Embryonic facial prominence (tissue), 1 donor: ENCODE results near the gene CENPX.

ENCODE experiments used
- DNase-seq: peaks from one replicate; pipeline ENCODE4 v3.0.0-alpha.2; 2016; ENCODE audit errors: extremely low spot score

Gene CENPX

DNA sequence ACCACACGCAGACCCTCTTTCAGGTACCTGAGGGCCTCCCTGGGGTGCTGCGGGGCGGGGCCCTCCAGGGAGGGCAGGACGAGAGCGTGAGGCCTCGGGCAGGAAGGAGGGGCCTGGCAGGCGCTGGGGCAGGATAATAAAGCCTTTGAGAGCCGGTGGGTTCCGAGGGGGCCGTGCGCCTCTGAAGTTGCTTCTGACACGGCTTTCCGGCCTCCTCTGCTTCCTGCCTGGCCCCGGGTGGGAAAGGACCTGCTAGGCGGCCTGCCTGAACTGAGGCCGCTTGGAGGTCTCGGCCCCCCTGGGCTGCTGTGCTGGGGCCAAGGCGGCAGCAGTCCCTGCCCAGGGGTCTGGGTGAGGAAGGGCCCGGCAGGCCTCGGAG is 10.4 kb downstream of the CENPX start:
- DNase-seq, result no peak

DNA sequence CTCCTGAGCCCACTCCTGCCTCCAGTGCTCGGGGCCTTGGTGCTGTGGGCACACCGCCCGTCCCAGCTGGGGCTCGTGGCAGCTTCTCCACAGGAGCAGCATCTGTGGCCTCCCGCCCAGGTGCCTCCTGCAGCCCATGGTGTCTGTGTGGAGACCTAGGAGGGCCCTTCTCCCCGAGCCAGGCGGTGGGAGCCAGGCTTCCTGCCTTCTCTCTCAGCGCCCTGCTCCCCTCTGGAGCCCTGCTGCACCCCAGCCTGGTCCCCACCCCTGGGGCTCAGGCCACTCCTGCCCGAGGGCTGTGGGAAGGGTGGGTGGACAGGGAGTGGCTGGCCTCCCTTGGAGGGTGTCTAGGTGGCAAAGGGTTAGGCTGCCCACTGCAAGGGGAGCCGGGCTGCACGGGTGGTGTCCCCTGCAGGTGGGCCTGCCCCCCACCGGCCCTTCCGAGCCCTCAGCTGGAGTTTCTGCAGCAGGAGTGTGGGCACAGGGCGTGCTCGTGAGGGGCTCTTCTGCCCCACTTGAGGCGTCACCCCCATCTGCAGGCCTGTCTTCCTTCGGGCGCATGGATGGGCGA is 11.0 kb downstream of the CENPX start:
- no peak for DNase-seq

DNA sequence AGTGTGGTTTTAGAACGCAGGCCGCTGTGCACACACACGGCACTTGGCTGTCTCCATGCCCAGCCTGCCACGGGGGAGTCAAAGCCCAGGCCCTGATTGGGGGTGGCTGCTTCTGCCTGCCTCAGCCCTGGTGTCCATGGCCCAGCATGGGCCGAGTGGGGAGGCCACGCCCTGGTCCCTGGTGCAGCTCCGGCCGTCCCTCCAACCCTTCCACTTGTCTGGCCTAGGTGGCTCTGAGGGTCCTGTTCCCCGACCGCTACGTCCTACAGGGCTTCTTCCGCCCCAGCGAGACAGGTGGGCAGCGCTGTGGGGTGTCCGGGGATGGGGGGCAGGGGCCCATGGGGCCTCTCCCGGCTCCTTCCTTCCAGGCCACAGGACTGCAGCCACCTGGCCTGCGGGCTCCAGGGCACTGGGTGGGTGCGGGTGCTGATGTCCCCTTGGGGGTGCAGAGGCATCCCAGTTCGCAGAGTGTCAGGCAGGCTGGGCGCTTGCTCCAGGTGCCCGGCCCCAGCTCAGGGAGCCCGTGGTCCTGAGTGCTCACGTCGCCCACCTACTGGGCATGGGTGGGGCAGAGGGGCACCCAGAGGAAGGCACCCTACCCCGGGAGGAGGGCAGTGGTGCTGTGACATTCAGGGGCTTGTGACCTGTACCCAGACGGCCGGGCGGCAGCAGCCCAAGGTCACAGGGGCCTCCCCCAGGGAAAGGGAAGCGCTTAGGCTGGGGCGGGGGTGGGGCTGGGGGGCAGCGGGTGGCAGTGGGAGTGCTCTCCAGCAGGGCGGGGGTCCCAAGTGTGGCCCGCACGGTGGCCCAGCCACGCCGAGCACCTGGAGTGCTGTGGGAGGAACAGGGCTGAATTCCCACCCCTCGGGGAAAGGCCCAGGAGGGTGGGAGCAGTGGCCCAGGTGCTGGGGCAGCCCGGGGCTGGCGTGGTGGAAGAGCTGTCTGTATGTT is 11.8 kb downstream of the CENPX start:
- no peak for DNase-seq

DNA sequence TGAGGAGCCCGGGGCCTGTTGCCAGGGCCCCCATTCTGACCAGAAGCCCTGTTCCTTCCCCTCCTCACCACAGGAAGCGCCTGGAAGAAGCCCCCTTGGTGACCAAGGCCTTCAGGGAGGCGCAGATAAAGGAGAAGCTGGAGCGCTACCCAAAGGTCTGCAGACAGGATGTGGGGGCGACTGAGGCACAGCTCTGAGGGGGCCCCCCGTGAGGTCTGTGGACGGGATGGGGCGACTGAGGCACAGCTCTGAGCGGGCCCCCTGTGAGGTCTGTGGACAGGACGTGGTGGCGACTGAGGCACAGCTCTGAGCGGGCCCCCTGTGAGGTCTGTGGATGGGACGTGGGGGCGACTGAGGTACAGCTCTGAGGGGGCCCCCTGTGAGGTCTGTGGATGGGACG is 13.3 kb downstream of the CENPX start:
- no peak for DNase-seq

DNA sequence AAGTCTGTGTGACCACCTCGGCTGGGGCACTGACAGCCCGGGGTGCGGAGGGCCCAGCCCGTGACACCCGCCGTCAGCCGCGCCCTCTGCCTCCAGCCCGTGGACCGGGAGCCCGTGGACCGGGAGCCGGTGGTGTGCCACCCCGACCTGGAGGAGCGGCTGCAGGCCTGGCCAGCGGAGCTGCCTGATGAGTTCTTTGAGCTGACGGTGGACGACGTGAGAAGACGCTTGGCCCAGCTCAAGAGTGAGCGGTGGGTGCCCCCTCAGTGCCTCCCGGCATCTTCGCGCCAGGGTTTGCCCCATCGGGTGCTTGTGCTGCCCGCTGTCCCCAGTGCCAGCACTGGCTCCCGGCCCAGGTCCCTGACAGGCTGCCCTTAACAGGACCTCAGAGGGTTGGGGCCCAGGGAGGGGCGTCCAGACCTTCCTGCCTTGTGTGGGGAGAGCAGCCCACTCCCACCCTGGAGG is 13.7 kb downstream of the CENPX start:
- DNase-seq, result no peak

DNA sequence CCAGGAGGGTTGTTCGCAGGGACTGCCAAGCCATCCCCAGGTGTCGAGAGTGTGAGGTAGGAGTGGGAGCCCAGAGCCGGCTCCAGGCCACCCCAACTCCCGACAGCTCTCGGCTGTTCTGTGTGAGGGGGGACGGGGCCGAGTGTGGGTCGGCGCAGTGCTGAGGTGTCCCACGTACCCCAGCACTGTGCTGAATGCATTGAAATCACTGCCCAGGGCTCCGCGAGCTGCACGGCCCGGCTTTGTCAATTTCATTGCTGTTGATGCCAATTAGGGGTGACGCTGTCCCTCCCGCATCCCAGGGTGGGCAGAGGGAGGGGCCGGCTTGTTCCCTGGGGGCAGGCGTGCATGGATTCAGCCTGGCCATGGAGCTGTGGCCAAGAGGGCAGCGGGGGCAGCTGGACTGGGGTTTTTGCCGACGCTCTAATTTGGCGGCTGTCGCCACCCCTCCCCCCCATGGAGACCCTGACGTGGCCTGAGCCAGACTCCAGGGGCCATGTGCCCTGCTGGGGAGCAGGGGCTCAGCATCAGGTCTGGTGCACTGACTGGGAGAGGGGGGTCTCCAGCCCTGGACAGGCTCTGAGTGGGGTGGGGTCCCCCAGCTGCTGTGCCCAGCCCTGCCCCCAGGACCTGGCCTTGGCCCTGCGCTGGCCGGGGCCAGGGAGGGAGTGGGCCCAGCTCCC is 14.3 kb downstream of the CENPX start:
- no peak for DNase-seq

DNA sequence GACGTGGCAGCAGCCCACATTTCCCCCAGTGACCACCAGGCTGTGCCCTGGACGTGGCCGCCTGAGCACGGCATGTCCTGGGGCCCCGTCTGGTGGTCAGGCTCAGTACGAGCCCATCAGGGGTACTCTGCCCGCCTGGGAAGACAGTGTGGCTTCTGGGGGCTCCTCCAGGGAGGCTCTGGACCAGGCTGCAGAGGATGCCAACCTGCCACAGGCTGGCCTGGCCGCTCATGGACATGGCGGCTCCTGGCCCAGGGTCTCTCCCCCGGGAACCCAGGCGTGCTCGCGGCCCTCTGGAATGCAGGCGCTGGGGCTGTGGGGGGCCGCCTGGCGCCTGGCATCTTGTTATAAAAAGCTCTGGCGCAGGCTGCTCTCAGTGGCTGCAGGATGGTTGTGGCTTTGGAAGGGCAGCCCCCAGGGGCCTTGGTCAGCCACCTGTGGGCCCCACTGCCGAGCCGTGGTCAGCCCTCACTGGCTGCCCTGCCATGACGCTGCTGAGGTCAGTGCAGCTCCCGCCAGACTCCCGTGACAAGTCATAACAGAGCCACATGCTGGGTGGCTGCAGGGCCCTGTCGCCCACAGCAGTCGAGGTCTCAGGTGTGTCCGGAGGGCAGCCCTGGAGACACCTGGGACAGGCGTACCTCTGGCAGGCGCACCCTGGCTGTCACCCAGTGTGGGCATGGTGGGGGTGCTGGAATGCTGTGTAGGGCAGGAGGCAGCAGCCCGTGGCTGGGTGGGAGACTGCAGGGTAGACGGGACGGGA is 15.0 kb downstream of the CENPX start:
- DNase-seq, result no peak

DNA sequence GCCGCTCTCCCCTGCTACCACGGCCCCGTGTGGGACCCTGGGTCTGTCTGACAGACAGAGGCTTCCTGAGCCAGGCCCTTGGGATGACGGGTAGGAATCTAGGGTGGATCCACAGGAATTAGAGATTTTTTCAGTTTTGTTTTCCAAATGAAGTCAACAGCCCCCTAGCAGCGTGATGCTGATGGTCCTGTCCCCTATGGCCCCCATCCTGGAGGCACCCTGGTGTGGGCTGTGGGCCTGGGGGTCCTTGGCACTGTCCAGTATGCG is 15.5 kb downstream of the CENPX start:
- no peak for DNase-seq

DNA sequence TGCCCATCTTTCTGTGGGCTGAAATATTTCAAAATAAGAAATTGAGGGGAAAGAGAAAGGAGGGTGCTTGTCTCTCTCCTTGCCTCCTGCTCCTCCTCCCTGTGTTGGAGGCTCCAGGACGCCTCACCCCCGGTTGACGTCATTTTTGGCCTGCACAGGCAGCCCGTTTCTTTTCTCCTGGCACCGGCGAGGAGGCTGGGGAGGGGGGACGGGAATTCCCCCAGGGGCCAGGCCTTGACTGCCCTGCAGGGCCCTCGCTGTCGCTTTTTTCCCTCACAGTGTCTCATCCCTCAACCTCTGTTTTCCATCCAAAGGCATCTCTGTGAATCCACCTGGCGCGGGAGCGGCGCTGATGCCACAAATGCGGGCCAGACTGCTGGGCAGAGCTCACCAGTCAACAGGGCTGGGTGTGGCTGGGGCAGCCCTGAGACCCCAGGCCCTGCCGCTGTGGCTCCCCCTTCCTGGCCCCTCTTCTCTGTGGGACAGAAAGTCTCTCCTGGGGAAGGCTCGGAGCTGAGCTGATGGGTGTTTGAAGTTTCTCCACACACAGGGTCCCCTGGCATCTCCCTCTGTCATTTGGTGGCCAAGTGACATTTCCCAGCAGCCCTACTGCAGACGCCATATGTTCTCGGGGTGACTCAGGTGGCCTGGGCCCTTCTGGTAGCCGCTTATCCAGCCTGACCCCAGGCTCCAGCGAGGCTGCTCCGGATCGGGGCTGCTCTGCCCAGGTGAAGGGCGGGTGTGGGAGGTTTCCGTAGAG is 16.0 kb downstream of the CENPX start:
- no peak for DNase-seq

DNA sequence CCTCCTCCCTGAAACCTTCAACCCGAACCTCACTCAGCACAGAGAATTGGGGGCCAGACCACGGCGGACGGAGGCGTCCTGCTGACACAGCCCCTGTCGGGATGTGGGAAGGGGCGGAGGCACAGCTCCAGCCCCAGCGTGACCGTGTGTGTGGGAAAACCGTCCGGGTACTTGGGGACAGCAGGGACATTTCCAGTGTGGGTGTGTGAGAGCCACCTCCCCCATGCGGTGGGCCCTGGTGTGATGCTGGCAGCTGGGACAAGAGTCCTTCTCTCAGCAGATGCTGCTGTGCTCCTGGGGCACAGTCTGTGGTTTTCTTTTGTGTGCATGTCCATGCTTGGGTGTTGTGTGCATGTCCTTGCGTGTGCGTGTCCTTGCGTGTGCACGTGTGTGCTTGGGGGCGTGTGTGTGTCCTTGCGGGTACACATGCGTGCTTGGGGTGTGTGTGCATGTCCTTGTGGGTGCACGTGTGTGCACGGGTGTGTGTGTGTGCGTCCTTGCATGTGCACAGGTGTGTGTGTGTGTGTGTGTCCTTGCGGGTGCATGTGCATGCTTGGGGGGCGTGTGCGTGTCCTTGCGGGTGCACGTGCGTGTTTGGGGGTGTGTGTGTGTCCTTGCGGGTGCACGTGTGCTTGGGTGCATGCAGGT is 16.9 kb downstream of the CENPX start:
- no peak for DNase-seq

DNA sequence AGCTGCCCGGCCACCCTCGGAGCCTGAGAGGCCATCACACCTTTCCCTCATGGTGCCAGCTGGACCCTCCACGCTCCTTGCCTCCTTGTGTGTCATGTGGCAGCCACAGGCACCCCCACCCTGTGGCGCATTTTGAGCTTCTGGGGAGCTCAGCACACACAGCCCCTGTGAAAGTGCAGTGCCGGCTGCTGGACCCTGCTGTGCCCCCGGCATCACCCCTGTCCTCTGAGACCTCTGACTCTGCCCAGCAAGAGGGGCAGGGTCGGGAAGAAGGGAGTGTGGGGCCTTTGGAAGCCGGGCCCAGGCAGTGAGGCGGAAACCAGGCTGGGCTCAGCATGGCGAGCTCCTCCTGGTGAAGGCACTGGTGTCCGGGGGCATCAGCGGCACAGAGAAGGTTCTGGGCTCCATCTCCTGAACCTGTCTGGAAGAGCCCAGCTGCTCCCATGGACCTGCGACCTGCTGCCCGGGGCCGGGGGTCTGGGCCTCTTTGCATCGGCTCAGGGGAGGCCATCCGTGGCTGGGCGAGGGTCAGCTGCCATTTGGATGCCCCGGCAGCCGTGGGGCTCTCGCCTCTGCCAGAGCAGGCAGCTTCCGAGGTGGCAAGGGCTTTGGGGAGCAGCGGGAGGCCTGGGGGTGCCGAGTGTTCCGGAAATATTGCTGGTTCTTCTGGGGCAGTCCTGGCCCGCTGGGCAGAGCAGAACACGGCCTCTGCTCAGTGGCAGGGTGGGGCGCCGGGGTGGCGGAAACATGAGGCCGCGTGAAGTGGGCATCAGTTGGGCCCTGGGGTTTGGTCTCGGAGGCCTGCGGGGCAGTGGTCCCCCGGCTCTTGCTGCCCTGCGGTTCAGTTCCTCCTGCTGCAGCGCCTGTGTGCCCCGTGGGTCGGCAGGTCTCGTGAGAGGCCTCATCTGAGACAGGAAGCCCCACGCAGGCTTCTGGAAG is 17.9 kb downstream of the CENPX start:
- no peak for DNase-seq

DNA sequence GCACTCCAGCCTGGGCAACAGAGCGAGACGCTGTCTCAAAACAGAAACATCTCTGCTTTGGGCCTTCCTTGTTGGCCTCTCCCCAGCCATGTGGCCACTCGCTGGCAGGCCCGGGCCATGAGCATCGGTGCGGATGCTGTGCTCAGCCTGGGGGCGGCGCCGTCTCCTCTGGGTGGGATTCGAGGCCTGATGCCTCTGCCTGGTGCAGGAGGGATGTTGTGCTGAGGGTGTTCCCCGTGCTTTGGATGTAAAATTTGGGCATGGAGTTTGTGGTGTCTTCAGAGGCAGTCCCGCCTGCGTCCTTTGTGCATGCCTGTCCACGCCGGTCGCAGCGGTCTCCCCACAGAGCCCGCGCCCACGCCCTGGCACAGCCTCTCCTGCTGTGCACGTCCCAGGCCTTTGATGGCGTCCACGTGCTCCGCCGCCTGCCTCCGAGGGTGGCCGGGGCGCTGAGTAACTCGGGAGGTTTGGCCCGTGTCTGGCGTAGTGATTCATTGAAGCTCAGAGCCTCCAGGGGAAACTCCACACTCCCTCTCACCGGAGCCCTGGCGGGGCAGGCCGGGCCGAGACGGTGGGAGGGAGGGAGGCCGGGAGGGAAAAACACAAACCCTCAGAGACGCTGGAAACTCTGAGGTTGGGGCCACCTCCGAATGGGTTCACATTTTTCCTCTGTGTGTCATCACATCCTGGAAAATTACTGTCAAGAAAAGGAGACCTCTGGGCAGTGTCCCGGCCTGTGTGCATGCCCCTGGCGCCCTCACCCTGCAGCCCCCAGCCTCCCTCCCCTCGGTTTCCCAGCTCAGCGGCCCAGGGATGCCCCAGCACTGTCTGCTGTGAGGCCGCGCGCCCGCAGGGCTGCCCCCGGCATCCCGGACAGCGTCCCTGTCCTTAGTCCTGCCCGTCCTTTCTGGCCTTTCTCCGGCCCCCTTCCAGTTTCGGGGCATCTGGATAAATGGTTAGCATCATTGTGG is 19.0 kb downstream of the CENPX start:
- no peak for DNase-seq

DNA sequence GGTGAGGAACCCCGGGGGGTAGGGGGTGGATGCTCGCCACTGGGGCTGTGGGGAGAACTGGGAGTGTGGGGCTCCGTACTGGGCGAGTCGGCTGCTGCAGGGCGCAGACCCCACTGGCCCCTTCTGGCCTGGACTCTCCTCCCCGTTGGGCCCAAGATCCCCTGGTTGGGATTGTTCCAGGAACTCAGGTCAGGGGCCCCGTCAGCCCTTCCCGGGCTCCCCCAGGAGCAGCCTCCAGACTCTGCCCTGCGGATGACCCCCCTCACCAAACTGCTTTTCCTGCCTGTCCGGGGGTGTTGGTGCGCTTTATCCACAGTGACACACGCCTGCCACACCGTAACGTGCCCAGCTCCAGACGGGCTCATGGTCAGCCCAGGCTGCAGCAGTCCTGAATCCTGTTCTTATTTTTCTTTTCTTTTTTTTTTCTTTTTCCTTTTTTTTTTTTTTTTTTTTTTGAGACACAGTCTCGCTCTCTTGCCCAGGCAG is 21.1 kb downstream of the CENPX start:
- DNase-seq, result no peak

DNA sequence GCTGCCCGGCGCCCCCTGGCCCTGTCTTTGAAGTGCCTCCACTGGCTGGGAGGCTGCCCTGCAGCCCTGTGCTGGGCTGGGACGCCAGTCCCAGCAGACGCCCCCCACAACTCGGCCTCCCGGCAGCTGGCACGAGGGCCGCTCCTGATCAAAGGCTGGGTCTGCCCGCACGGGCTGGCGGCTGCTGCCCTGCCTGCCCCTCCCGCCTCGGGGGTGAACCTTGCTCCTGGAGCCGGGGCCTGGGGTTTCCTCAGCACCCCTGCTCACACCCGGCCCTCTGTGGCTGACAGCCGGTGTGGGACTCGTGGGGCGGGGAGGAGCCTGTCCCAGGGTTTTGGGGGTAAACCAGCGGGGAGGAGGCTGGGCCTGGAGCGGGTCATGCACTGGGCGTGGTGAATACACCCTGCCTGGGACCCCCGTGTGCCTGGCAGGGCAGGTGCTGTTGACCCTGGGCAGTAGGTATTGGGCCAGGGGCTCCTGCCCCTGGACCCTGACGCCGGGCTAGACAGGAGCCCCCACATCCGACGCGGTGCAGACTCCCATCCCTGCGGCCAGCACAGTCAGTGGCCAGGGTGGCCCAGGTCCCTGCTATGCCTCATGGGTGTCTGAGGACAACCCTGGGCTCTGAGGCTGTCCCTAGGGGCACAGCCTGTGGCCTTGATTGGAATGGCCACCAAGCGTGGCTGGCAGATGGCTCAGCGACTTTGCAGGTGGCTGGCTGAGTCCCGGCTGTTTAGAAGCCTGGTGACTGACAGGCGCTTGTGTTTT is 21.7 kb downstream of the CENPX start:
- DNase-seq, result no peak

DNA sequence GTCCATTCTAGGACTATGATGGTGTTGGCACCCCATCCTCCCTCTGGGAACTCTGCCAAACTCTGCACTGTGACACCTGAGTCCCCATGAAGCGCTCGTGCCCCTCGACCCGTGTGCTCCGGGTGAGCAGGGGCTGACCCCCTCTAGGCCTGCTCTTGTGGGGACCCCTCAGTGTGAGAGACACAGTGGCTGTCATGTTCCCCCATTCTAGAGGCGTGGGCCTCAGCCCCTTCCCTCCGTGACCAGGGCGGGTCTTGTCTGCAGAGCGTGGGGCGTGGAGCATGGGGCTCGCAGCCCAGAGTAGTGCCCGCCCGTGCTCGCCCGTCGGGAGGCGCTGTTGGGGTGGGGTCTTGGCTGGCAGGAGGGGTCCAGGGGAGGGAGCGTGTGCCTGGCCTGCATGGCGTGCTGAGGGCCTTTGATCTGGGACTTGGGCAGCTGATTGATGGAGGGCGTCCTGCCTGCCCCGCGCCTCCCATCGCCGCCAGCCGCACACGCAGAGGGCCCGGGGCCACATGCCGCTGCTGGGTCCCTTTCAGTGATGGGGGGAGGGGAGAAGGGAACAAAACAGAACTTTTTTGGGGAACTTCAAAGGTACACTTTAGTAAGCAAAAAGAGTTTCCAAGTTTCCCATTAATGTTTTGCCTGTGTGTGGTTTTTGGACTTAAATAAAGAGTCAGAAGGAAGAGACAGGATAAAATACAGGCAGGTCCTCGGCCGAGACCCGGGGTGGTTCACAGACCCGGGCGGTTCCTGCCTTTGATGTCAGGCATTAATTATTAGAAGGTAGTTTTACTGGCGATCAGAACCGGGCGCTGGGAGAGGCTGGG is 22.5 kb downstream of the CENPX start:
- DNase-seq, result no peak

DNA sequence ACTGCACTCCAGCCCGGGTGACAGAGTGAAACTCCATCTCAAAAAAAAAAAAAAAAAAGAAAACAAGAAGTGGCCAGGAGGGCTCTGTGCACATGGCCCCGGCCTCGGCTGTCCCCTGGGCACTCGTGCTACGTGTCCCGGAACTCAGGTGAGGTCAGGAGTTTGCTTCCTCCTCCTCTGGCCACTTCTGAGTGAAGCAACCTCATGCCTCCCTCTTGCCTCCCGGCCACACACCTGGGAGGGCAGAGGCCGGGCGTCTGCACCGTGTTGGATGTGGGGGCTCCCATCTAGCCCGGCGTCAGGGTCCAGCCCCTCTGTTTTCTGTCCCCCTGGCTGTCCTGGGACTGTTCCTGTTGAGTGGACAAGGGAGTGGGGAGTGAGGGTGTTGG is 23.1 kb downstream of the CENPX start:
- no peak for DNase-seq
